Sigmoid colon (tissue), 7 donors: Measurements from ENCODE around the gene PIANP. TPM values are rescaled to one million over a fixed set of nuclear protein-coding genes. Genes with fewer than 3 reads are reported as not detected.
A peak's percentile ranks its signal among the peaks of the same experiment; 100 is the strongest.
"Not testable (repeated sequence)": the region's sequence is repeated elsewhere in the genome, so short reads cannot be mapped to it uniquely, and the experiment has no call there.

Experiments
- DNase-seq: peaks from one replicate; pipeline ENCODE4 v3.0.0-alpha.2; 2019
- H3K27ac ChIP-seq, 4 donors: fragments of 200-600 bp; sonication (generic); one replicate each; pipeline ENCODE4 v1.5.1; 2016 to 2019; ENCODE audit warnings: mild to moderate bottlenecking in 1 of 4
- H3K27me3 ChIP-seq, 3 donors: fragments of 200-600 bp; sonication (generic); one replicate each; pipeline ENCODE4 v1.5.1; 2019; ENCODE audit warnings: mild to moderate bottlenecking in 1 of 3
- H3K36me3 ChIP-seq, 4 donors: fragments of 200-600 bp; sonication (generic); one replicate each; pipeline ENCODE4 v1.5.1; 2016 to 2019
- H3K4me1 ChIP-seq, 4 donors: fragments of 200-600 bp; sonication (generic); one replicate each; pipeline ENCODE4 v1.5.1; 2017 to 2019
- H3K4me3 ChIP-seq, 4 donors: fragments of 200-600 bp; sonication (generic); one replicate each; pipeline ENCODE4 v1.5.1; 2017 to 2019; ENCODE audit warnings: mild to moderate bottlenecking in 2 of 4, moderate library complexity in 1 of 4
- H3K9me3 ChIP-seq, 4 donors: fragments of 200-600 bp in 3 of 4; sonication (generic) in 3 of 4; one replicate each; pipeline versions ENCODE4 v1.5.1 to v1.6.1; 2013 to 2019
- EP300 ChIP-seq, 4 donors: sonication (generic); formaldehyde crosslinking; IDR thresholded peaks; one replicate each; pipeline ENCODE4 v1.6.1; 2017; ENCODE audit warnings: antibody characterized with exemption in 4 of 4
- POLR2A ChIP-seq, 2 donors: fragments of 450-650 bp; IDR thresholded peaks; one replicate each; pipeline ENCODE4 v1.6.1; 2016; ENCODE audit warnings: antibody characterized with exemption in 2 of 2, mild to moderate bottlenecking in 2 of 2, moderate library complexity in 2 of 2
- POLR2AphosphoS5 ChIP-seq, 4 donors: sonication (generic); formaldehyde crosslinking; IDR thresholded peaks; one replicate each; pipeline ENCODE4 v1.6.1; 2017; ENCODE audit warnings: antibody characterized with exemption in 4 of 4
- WGBS, 2 donors: extraction: QIAGEN DNeasy Blood & Tissue Kit; methylation state at CpG; one replicate each; pipeline ENCODE4 v1.1.7; 2013; 5-methylcytosine and 5-hydroxymethylcytosine counted together
- intact Hi-C: fragments of 100-400 bp; cut with DNase I; formaldehyde crosslinking; loops from one replicate; pipeline ENCODE4 v1.15.1; 2023
- polyA plus RNA-seq, 3 donors: library from polyadenylated mRNA; stranded (reverse); fragments of 200-250 nt; gene quantifications; one replicate each; pipeline ENCODE4 v1.2.3, GENCODE V29; 2013
- total RNA-seq, 4 donors: library from RNA; depleted of rRNA; stranded (reverse); fragments of >200 nt; gene quantifications; one replicate each; pipeline ENCODE4 v1.1.0, GENCODE V29; 2016
- TF ChIP-seq, protein P1 (sequence below), 4 experiments: fragments of 450-650 bp in 3 of 4; fragments of 200-600 bp in 1 of 4; IDR thresholded peaks; one replicate each; pipeline ENCODE4 v1.5.1; 2016 to 2019; ENCODE audit warnings: antibody characterized with exemption in 4 of 4, mild to moderate bottlenecking in 3 of 4, moderate library complexity in 2 of 4
- donor health status: healthy with polysubstance abuse.
- donor health status: Bipolar disorder and iron deficiency.
- donor health status: healthy.

Gene PIANP
- total and polyA plus RNA-seq, 7 donors: 0.27 to 2.0 (median 0.49) TPM

DNA sequence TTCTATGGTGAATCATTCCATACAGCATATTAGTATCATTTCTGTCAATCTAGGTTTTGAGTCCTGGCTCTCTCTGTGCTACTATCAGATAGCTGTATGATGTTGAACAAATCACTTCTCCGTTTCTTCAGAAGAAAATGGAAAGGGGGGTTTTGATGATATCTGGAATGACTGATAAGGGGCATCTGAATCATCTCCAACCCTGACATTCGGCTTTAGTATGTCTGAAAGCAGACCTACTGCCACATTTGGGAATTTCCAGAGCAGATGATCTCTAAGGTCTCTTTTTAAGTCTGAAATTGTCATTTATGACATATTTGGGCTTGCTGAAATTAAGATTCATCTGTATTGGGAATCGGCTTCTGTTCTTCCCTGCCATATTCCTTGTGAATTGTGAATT, 42.2 kb upstream of the PIANP start:
- Histone ChIP-seq H3K27ac (no peak overlapping the region), H3K4me3 (no peak overlapping the region), H3K9me3 (no peaks in the 10 kb centered on the region), H3K4me1 (no peaks in the 10 kb centered on the region), H3K27me3 (no peaks in the 10 kb centered on the region), H3K36me3 (peaks cover 1 to 18% (median 7%) of the 10 kb centered on the region in 4 donors)
- DNase-seq: no peak
- TF ChIP-seq, protein P1, sequence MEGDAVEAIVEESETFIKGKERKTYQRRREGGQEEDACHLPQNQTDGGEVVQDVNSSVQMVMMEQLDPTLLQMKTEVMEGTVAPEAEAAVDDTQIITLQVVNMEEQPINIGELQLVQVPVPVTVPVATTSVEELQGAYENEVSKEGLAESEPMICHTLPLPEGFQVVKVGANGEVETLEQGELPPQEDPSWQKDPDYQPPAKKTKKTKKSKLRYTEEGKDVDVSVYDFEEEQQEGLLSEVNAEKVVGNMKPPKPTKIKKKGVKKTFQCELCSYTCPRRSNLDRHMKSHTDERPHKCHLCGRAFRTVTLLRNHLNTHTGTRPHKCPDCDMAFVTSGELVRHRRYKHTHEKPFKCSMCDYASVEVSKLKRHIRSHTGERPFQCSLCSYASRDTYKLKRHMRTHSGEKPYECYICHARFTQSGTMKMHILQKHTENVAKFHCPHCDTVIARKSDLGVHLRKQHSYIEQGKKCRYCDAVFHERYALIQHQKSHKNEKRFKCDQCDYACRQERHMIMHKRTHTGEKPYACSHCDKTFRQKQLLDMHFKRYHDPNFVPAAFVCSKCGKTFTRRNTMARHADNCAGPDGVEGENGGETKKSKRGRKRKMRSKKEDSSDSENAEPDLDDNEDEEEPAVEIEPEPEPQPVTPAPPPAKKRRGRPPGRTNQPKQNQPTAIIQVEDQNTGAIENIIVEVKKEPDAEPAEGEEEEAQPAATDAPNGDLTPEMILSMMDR (IDR thresholded peaks at IDR 0.05): no peak
- TF ChIP-seq POLR2AphosphoS5 (IDR thresholded peaks at IDR 0.05): no peak
- no peak for TF ChIP-seq EP300 (IDR thresholded peaks at IDR 0.05)
- TF ChIP-seq POLR2A (IDR thresholded peaks at IDR 0.05): no peak
- intact Hi-C loops: no loop called here
- 73 to 86% methylated on average over 3 of the region's 3 CpGs for WGBS, 2 donors

DNA sequence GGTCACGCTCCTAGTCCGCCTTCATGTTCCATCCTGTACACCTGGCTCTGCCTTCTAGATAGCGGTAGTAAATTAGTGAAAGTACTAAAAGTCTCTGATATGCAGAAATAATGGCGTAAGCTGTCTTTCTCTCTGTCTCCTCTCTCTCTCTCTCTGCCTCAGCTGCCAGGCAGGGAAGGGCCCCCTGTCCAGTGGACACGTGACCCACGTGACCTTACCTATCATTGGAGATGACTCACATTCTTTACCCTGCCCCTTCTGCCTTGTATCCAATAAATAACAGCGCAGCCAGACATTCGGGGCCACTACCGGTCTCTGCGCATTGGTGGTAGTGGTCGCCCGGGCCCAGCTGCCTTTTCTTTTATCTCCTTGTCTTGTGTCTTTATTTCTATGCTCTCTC, 41.5 kb upstream of the PIANP start:
- DNase-seq, H3K4me1 ChIP-seq, H3K27me3 ChIP-seq, H3K4me3 ChIP-seq, H3K9me3 ChIP-seq, H3K27ac ChIP-seq, intact Hi-C loops: not testable (repeated sequence)
- 75 to 89% methylated on average over 12 of the region's 12 CpGs for WGBS, 2 donors
- H3K36me3 ChIP-seq: peaks cover 0 to 11% (median 2%) of the 10 kb centered on the region in 4 donors

DNA sequence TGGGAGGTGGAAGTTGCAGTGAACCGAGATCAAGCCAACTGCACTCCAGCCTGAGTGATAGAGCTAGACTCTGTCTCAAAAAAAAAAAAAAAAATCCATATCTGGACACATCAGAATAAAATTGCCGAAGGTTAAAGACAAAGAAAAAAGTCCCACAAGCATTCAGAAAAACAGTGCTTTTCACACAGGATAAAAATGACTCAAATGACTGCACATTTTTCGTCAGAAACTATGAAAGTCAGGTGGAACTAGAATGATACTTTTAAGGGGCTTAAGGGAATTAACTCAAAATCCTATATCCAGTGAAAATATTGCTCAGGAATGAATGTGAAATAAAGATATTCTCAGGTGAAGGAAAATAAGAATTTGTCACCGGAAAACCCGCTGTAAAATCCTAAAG, 36.1 kb upstream of the PIANP start:
- no peak for DNase-seq
- Histone ChIP-seq H3K27me3 (no peaks in the 10 kb centered on the region), H3K27ac (no peak overlapping the region), H3K36me3 (peaks cover 0 to 16% (median 1%) of the 10 kb centered on the region in 4 donors), H3K4me1 (peaks cover 0 to 10% (median 5%) of the 10 kb centered on the region in 4 donors), H3K4me3 (no peak overlapping the region), H3K9me3 (no peaks in the 10 kb centered on the region)
- TF ChIP-seq, protein P1 (IDR thresholded peaks at IDR 0.05): no peak
- TF ChIP-seq EP300 (IDR thresholded peaks at IDR 0.05) (no peak), POLR2AphosphoS5 (IDR thresholded peaks at IDR 0.05) (no peak), POLR2A (IDR thresholded peaks at IDR 0.05) (no peak)
- 94 to 95% methylated on average over 5 of the region's 5 CpGs for WGBS, 2 donors
- intact Hi-C loops: no loop called here

DNA sequence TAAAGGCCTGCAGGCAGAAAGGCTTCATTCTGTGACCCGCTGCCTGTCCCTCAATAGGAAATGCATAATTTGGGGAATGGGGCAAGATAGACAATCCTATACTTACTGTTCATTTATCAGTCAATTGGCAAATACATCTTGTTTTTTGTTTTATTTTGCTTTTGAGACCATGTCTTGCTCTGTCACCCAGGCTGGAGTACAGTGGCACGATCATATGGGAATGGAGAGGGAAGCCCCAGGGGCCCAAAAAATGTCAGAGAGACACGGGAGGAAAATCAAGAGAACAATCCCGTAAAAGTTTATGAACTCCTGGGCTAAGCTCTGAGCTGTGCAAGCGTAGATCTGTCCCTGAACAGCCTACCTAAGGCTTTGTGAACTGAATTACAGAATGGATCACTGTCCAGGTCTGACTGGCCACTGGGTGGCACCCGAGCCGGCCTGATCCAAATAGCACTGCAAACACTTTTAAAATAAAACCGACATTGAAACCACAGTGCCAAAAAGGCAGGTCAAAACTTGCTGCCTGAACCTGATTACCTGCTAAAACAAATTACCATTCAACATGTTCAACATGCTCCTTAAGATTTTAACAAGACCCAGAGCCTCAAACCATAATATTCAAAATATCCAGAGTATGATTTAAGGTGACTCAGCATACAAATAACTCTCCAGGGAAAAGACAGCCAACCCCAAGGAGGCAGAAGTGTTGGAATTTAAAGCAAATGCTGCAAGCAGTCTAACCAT, 35.0 kb upstream of the PIANP start:
- WGBS, 2 donors: 33 to 46% methylated on average over 8 of the region's 8 CpGs
- intact Hi-C loops: loop anchor here (1.0 to 2.0 kb wide), 2 partner anchors 44 to 89 kb away; no protein-coding TSS in a partner anchor
- peaks cover 8 to 28% (median 11%) of the 10 kb centered on the region in 4 donors for H3K36me3 ChIP-seq
- H3K4me3 ChIP-seq: no peak overlapping the region
- DNase-seq: peak; percentile 81
- TF ChIP-seq, protein P1 (IDR thresholded peaks at IDR 0.05): peak; percentile 53 to 73 (median 71)
- TF ChIP-seq POLR2A (IDR thresholded peaks at IDR 0.05) (no peak), POLR2AphosphoS5 (IDR thresholded peaks at IDR 0.05) (peak in 1 of 4 donors; percentile 32)
- H3K4me1 ChIP-seq: peaks cover 0 to 10% (median 5%) of the 10 kb centered on the region in 4 donors
- no peaks in the 10 kb centered on the region for H3K27me3 ChIP-seq
- H3K27ac ChIP-seq: peak overlapping the region; percentile 42 to 67 (median 60)
- no peaks in the 10 kb centered on the region for H3K9me3 ChIP-seq

DNA sequence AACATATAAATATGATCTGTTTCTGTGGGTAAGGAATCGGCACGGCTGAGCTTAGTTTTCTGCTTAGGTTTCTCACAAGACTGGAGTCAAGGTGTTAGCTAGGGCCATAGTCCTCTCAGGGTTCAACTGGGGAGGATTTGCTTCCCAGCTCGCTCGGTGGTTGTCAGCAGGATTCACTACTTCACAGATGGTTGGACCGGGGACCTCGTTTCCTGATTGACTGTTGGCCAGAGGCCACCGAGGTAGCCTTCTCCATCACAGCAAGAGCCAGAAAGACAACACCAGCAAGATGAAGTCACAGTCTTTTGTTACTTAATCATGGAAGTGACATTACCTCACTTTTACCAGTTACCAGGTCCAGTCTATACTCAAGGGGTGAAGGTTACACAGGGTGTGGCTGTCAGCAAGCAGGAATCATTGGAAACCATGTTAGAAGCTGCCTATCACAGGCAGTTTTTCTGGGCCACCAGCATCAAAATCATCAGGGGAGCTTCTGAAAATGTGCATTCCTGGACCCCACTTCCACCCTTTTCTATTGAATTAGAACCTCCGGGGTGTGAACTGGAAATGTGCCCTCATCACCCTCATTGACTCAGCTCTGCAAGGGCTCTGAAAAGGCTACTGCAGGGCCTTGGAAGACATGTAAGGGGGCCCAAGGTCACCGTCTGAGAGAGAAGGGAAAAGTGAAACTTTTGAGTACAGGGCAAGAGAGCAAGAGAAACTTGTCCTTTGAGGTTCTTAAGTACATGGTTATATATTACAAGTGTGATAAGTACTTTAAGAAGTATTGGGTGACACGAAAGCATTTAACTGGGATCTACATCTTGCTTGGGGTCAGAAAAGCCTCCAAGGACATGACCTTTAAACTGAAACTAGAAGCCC, 34.1 kb upstream of the PIANP start:
- H3K9me3 ChIP-seq: no peaks in the 10 kb centered on the region
- no peaks in the 10 kb centered on the region for H3K27me3 ChIP-seq
- H3K4me1 ChIP-seq: peaks cover 0 to 10% (median 5%) of the 10 kb centered on the region in 4 donors
- DNase-seq: no peak
- WGBS, 2 donors: 78 to 86% methylated on average over 10 of the region's 10 CpGs
- H3K27ac ChIP-seq: peak overlapping the region in 3 of 4 donors; percentile 58 to 67 (median 61)
- H3K36me3 ChIP-seq: peaks cover 17 to 36% (median 20%) of the 10 kb centered on the region in 4 donors
- no peak overlapping the region for H3K4me3 ChIP-seq
- TF ChIP-seq POLR2A (IDR thresholded peaks at IDR 0.05): no peak
- TF ChIP-seq EP300 (IDR thresholded peaks at IDR 0.05): no peak
- no peak for TF ChIP-seq POLR2AphosphoS5 (IDR thresholded peaks at IDR 0.05)
- TF ChIP-seq, protein P1 (IDR thresholded peaks at IDR 0.05): no peak
- intact Hi-C loops: loop anchor here (1.0 to 2.0 kb wide), 2 partner anchors 45 to 90 kb away; no protein-coding TSS in a partner anchor
